HG03280 (cell line): ENCODE results near the gene TMEM165.

ENCODE experiments used
- ATAC-seq: cut with Tn5 transposase; IDR thresholded peaks from one replicate; pipeline ENCODE4 v1.9.1; 2021; ENCODE audit warnings: mild to moderate bottlenecking, moderate library complexity; ENCODE audit not compliant: unreplicated experiment

Gene TMEM165

GRCh38 chr4:55447831-55448230 lies 52.1 kb downstream of the TMEM165 start:
- ATAC-seq = no peak

DNA sequence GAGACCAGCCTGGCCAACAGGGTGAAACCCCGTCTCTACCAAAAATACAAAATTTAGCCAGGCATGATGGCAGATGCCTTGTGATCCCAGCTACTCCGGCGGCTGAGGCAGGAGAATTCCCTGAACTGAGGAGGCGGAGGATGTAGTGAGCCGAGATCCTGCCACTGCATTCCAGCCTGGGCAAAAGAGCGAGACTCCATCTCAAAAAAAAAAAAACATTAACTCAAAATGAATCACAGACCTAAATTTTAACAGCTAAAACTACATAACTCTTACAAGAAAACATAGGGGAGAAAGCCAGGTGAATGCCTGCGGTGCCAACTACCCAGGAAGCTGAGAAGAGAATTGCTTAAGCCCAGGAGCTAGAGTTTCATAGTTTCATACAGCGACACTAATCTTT lies 54.8 kb downstream of the TMEM165 start:
- no peak for ATAC-seq

DNA sequence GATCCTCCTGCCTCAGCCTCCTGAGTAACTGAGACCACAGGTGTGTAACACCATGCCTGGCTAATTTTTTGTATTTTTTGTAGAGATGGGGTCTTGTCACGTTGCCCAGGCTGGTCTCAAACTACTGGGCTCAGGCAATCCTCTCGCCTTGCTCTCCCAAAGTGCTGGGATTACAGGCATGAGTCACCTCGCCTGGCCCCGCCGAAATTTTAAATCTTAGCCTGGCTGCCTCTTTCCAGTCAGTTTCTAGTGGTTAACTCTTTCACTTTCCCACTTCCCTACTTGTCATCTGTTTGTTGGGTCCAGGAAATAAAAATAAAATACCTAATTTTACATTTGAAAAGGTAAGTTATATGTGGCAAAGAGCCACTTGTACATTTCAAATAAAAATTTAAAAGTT lies 62.4 kb downstream of the TMEM165 start:
- no peak for ATAC-seq

DNA sequence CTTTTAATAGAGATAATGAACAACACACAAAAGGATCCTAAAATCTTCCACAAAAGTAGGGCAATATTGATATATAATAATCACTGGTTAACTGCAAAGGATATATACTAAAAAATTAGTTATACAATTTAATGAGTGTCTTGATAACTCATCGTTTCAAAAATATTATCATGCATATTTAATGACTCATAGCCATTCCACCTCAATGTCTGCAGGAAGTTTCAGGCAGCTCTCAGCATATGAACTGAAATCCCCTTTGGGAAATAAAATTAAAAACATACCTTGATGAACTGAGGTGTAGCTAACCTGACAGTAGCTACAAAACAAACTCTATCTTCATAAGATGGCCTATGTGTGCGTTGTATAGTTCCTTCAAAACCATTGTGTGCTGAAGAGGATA lies 62.9 kb downstream of the TMEM165 start:
- ATAC-seq = no peak

GRCh38 chr4:55466001-55466400 lies 70.2 kb downstream of the TMEM165 start:
- no peak for ATAC-seq

DNA sequence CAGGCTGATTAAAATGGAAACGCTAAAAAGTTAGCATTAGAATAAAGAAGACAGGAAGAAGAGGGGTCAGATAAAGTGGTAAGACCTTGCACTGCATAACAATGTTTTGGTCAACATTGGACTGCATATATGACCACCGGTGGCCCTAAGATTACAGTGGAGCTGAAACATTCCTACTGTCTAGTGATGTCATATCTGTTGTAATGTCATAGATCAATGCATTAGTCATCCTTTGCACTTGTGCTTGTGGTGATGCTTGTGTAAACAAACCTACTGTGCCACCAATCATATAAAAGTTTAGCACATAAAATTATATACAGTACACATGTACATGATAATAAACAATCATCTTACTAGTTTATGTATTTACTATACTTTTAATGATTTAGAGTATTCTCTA lies 73.0 kb downstream of the TMEM165 start:
- ATAC-seq = no peak

DNA sequence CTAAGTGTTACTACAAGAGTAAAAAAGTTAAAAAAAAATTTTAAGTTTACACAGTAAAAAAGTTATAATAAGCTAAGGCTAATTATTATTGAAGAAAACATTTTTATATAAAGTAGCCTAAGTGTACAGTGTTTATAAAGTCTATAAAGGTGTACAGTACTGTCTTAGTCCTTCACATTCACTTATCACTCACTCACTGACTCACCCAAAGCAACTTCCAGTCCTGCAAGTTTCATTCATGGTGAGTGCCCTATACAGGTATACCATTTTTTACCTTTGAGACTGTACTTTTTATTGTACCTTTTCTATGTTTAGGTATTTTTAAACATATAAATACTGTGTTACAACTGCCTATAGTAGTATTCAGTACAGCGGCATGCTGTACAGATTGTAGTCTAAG lies 74.2 kb downstream of the TMEM165 start:
- no peak for ATAC-seq
